Activated B cell treated with CpG ODN at 0.5 μM for 24 hours (primary cell): ENCODE measurements around the gene PRPS1L1. TPM values are rescaled to one million over a fixed set of nuclear protein-coding genes. Genes with fewer than 3 reads are reported as not detected.

Experiments
- ATAC-seq: fragments of 200-7000 bp; cut with Tn5 transposase; one replicate; pipeline ENCODE4 v1.10.0; 2021; ENCODE audit warnings: low read depth, mild to moderate bottlenecking, moderate library complexity
- CTCF ChIA-PET: fragments of 350-600 bp; sonication (Branson Sonifier 250); formaldehyde crosslinking; loops from one replicate; lab custom pipeline; 2021; ENCODE audit warnings: antibody characterized with exemption; lab: Charles Lee
- POLR2A ChIA-PET: fragments of 350-600 bp; sonication (Branson Sonifier 250); formaldehyde crosslinking; loops from one replicate; lab custom pipeline; 2021; ENCODE audit warnings: antibody characterized with exemption; lab: Charles Lee
- DNase-seq: peaks from one replicate; pipeline ENCODE4 v3.0.0; 2022
- H3K27ac Mint-ChIP-seq: one replicate; pipeline ENCODE4 v1.8.0; 2020; ENCODE audit warnings: mixed read lengths
- H3K27me3 Mint-ChIP-seq: one replicate; pipeline ENCODE4 v1.8.0; 2021; ENCODE audit warnings: mixed read lengths
- H3K36me3 Mint-ChIP-seq: one replicate; pipeline ENCODE4 v1.8.0; 2021; ENCODE audit warnings: low read depth, mixed read lengths
- H3K4me1 Mint-ChIP-seq: one replicate; pipeline ENCODE4 v1.8.0; 2021; ENCODE audit warnings: mixed read lengths
- H3K4me3 Mint-ChIP-seq: one replicate; pipeline ENCODE4 v1.8.0; 2020; ENCODE audit warnings: mild to moderate bottlenecking, mixed read lengths
- H3K9me3 Mint-ChIP-seq: one replicate; pipeline ENCODE4 v1.8.0; 2020; ENCODE audit warnings: mixed read lengths
- CTCF ChIP-seq: fragments of 200-600 bp; IDR thresholded peaks from one replicate; pipeline ENCODE4 v1.8.0; 2022; ENCODE audit warnings: antibody characterized with exemption, mild to moderate bottlenecking
- intact Hi-C: fragments of 100-400 bp; cut with micrococcal nuclease; formaldehyde crosslinking; loops from one replicate; pipeline ENCODE4 v1.15.1; 2024
- total RNA-seq: library from RNA; stranded (reverse); gene quantifications from 2 replicates; pipeline ENCODE4 v1.2.3, GENCODE V29; 2022

The PRPS1L1 gene
- total RNA-seq, 1 donor from 2014 or later: not detected

GRCh38 chr7:18045171-18045570, 17.5 kb upstream of the PRPS1L1 start:
- peaks cover 3% of the 10 kb centered on the region for H3K9me3 Mint-ChIP-seq
- intact Hi-C loops: no loop called here
- POLR2A ChIA-PET: no interaction called here

GRCh38 chr7:18041191-18041590, 13.5 kb upstream of the PRPS1L1 start:
- Mint-ChIP-seq H3K27ac (no peak overlapping the region), H3K4me1 (no peaks in the 10 kb centered on the region), H3K27me3 (no peaks in the 10 kb centered on the region), H3K4me3 (no peak overlapping the region), H3K36me3 (no peaks in the 10 kb centered on the region), H3K9me3 (peaks cover 3% of the 10 kb centered on the region)
- ChIA-PET POLR2A (no interaction called here), CTCF (no interaction called here)
- ATAC-seq (no peak), DNase-seq (no peak)
- TF ChIP-seq CTCF: no peak
- intact Hi-C loops: no loop called here

More at GRCh38 chr7:18045171-18045570, 17.5 kb upstream of the PRPS1L1 start:
- CTCF ChIA-PET: no interaction called here
- H3K4me1 Mint-ChIP-seq: no peaks in the 10 kb centered on the region
- DNase-seq: no peak
- no peak overlapping the region for H3K4me3 Mint-ChIP-seq
- H3K36me3 Mint-ChIP-seq: no peaks in the 10 kb centered on the region
- no peaks in the 10 kb centered on the region for H3K27me3 Mint-ChIP-seq
- TF ChIP-seq CTCF: no peak
- no peak for ATAC-seq
- H3K27ac Mint-ChIP-seq: no peak overlapping the region

GRCh38 chr7:18040196-18040595, 12.6 kb upstream of the PRPS1L1 start:
- Mint-ChIP-seq H3K27ac (no peak overlapping the region), H3K27me3 (no peaks in the 10 kb centered on the region), H3K36me3 (no peaks in the 10 kb centered on the region), H3K4me3 (no peak overlapping the region), H3K9me3 (peaks cover 3% of the 10 kb centered on the region), H3K4me1 (no peaks in the 10 kb centered on the region)
- no peak for TF ChIP-seq CTCF
- ChIA-PET CTCF (no interaction called here), POLR2A (no interaction called here)
- intact Hi-C loops: no loop called here
- ATAC-seq (no peak), DNase-seq (no peak)

DNA sequence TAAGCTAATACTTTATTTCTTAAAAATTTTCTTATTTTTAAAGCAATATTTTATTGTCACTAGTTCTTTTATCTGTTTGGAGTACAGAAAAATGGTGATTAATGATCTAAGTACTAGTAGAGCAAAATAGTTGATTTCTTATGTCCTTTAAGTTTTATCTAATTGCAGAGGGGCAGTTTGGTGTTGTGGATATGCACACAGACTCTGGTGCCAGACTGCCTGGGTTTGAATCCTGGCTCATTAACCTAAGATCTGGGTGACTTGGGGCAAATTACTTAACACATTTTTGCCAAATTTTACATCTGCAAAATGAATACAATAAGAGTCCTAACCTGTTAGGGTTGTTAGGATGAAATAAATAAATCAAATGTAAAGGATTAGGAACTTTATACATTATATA, 10.7 kb upstream of the PRPS1L1 start:
- Mint-ChIP-seq H3K4me3 (no peak overlapping the region), H3K27me3 (no peaks in the 10 kb centered on the region), H3K36me3 (no peaks in the 10 kb centered on the region), H3K4me1 (no peaks in the 10 kb centered on the region), H3K27ac (no peak overlapping the region), H3K9me3 (peaks cover 3% of the 10 kb centered on the region)
- no peak for DNase-seq
- no peak for ATAC-seq
- TF ChIP-seq CTCF: no peak
- intact Hi-C loops: no loop called here
- ChIA-PET CTCF (no interaction called here), POLR2A (no interaction called here)

GRCh38 chr7:18037609-18038008, 10.0 kb upstream of the PRPS1L1 start:
- Mint-ChIP-seq H3K36me3 (no peaks in the 10 kb centered on the region), H3K4me1 (no peaks in the 10 kb centered on the region), H3K4me3 (no peak overlapping the region), H3K27ac (no peak overlapping the region), H3K9me3 (peaks cover under 1% of the 10 kb centered on the region), H3K27me3 (no peaks in the 10 kb centered on the region)
- intact Hi-C loops: no loop called here
- no peak for TF ChIP-seq CTCF
- DNase-seq (no peak), ATAC-seq (no peak)
- POLR2A ChIA-PET: no interaction called here
- CTCF ChIA-PET: no interaction called here
